Loucy (cell line): Measurements from ENCODE around the gene KAT5.

Source experiments
- H2AFZ ChIP-seq: fragments of 200-600 bp; sonication (generic); 2 replicates; pipeline ENCODE4 v1.6.0; 2016; ENCODE audit warnings: antibody characterized with exemption, mild to moderate bottlenecking, low read length, moderate library complexity
- H3F3A ChIP-seq: fragments of 200-600 bp; 2 replicates; pipeline ENCODE4 v1.6.0; 2016; ENCODE audit warnings: antibody characterized with exemption, low read depth, mild to moderate bottlenecking
- H3K27me3 ChIP-seq: fragments of 200-600 bp; sonication (generic); 2 replicates; pipeline ENCODE4 v1.6.1; 2014; ENCODE audit warnings: low read length, mild to moderate bottlenecking; ENCODE audit not compliant: insufficient read depth, poor library complexity, severe bottlenecking
- H3K36me3 ChIP-seq: fragments of 200-600 bp; sonication (generic); 2 replicates; pipeline ENCODE4 v1.6.1; 2016; ENCODE audit warnings: low read length; ENCODE audit not compliant: insufficient read depth
- H3K4me1 ChIP-seq: fragments of 200-600 bp; sonication (generic); 2 replicates; pipeline ENCODE4 v1.5.1; 2014; ENCODE audit warnings: low read length, mild to moderate bottlenecking; ENCODE audit not compliant: insufficient read depth, poor library complexity, severe bottlenecking
- H3K4me2 ChIP-seq: fragments of 200-600 bp; sonication (generic); 2 replicates; pipeline ENCODE4 v1.6.0; 2014; ENCODE audit warnings: antibody characterized with exemption, low read length, low read depth, mild to moderate bottlenecking; ENCODE audit not compliant: poor library complexity, severe bottlenecking
- H3K4me3 ChIP-seq: fragments of 200-600 bp; sonication (generic); 2 replicates; pipeline ENCODE4 v1.5.1; 2014; ENCODE audit warnings: low read length, mild to moderate bottlenecking, mixed read lengths; ENCODE audit not compliant: poor library complexity, severe bottlenecking
- H3K79me2 ChIP-seq: fragments of 200-600 bp; sonication (generic); 2 replicates; pipeline ENCODE4 v1.6.1; 2014; ENCODE audit warnings: low read length; ENCODE audit not compliant: insufficient read depth
- H3K9ac ChIP-seq: fragments of 200-600 bp; sonication (generic); 2 replicates; pipeline ENCODE4 v1.6.0; 2014; ENCODE audit warnings: mild to moderate bottlenecking, low read depth, low read length, moderate library complexity; ENCODE audit not compliant: poor library complexity, severe bottlenecking
- H3K9me2 ChIP-seq: fragments of 200-600 bp; sonication (generic); replicated peaks from 2 replicates; pipeline ENCODE4 v1.6.1; 2016; ENCODE audit warnings: low read depth, low read length, mixed read lengths
- H3K9me3 ChIP-seq: fragments of 200-600 bp; sonication (generic); 2 replicates; pipeline ENCODE4 v1.6.1; 2014; ENCODE audit warnings: mild to moderate bottlenecking, antibody characterized with exemption, low read length, low read depth; ENCODE audit not compliant: insufficient read depth
- H4K20me1 ChIP-seq: fragments of 200-600 bp; sonication (generic); 2 replicates; pipeline ENCODE4 v1.6.0; 2014; ENCODE audit warnings: antibody characterized with exemption, low read length, mild to moderate bottlenecking; ENCODE audit not compliant: insufficient read depth, poor library complexity, severe bottlenecking
- EZH2phosphoT487 ChIP-seq: fragments of 200-600 bp; IDR thresholded peaks from 2 replicates; pipeline ENCODE4 v1.6.1; 2018; ENCODE audit warnings: antibody characterized with exemption, mild to moderate bottlenecking, moderate library complexity, borderline replicate concordance
- TF ChIP-seq, protein P1 (sequence below): fragments of 200-600 bp; sonication (generic); conservative IDR thresholded peaks from 2 replicates; pipeline ENCODE4 v1.5.1; 2014; ENCODE audit warnings: mild to moderate bottlenecking, antibody characterized with exemption, low read length

Gene KAT5

DNA sequence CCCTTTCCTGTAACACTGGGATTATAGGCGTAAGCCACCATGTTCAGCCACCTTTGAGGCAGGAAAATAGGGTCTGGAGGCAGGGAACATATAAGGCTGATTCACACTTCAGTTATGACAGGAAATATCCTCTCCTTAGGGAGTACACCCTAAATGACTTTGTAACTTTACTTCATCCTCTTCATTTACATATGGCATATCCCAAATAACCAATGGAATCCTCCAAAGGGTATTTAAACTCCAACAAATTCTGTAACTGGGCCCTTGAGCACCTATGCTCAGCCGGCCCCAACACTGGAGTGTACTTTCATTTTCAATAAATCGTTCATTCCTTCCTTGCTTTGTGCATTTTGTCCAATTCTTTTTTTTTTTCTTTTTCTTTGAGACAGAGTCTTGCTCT lies 1.6 kb upstream of the KAT5 start:
- TF ChIP-seq, protein P1, sequence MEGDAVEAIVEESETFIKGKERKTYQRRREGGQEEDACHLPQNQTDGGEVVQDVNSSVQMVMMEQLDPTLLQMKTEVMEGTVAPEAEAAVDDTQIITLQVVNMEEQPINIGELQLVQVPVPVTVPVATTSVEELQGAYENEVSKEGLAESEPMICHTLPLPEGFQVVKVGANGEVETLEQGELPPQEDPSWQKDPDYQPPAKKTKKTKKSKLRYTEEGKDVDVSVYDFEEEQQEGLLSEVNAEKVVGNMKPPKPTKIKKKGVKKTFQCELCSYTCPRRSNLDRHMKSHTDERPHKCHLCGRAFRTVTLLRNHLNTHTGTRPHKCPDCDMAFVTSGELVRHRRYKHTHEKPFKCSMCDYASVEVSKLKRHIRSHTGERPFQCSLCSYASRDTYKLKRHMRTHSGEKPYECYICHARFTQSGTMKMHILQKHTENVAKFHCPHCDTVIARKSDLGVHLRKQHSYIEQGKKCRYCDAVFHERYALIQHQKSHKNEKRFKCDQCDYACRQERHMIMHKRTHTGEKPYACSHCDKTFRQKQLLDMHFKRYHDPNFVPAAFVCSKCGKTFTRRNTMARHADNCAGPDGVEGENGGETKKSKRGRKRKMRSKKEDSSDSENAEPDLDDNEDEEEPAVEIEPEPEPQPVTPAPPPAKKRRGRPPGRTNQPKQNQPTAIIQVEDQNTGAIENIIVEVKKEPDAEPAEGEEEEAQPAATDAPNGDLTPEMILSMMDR, result no peak
- TF ChIP-seq EZH2phosphoT487, result no peak
- peaks cover 28% of the 10 kb centered on the region for H3K79me2 ChIP-seq
- peak overlapping the region; percentile 83 for H3K9ac ChIP-seq
- H3K27me3 ChIP-seq, result no peaks in the 10 kb centered on the region
- no peaks in the 10 kb centered on the region for H3K9me3 ChIP-seq
- no peak overlapping the region for H2AFZ ChIP-seq
- H3K4me2 ChIP-seq, result peak overlapping the region; percentile 87
- H3K9me2 ChIP-seq, result no peaks in the 10 kb centered on the region
- H3F3A ChIP-seq, result no peaks in the 10 kb centered on the region
- peaks cover 18% of the 10 kb centered on the region for H3K4me1 ChIP-seq
- peak overlapping the region; percentile 82 for H3K4me3 ChIP-seq
- peaks cover 5% of the 10 kb centered on the region for H4K20me1 ChIP-seq
- H3K36me3 ChIP-seq, result peaks cover 12% of the 10 kb centered on the region; the same call in 1 of the 2 replicates

DNA sequence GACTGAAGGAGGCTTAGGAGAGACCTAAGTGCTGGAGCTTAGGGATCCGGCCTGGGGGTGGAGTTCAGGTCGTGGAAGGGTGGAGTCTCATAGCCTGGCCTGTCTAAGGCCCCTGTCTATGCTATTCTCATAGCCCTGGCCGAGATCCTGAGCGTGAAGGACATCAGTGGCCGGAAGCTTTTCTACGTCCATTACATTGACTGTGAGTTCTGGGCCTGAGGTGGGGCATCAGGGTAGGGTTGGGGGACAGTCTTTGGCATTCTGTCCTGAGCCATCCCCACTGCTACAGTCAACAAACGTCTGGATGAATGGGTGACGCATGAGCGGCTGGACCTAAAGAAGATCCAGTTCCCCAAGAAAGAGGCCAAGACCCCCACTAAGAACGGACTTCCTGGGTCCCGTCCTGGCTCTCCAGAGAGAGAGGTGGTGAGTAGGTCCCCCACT lies 603 bp downstream of the KAT5 start:
- H3K9me3 ChIP-seq, result no peaks in the 10 kb centered on the region
- H3K9ac ChIP-seq, result peak overlapping the region; percentile 83
- H3F3A ChIP-seq, result no peaks in the 10 kb centered on the region
- H3K9me2 ChIP-seq, result no peaks in the 10 kb centered on the region
- H3K4me2 ChIP-seq, result peak overlapping the region; percentile 87
- peaks cover 32% of the 10 kb centered on the region for H3K79me2 ChIP-seq
- H3K36me3 ChIP-seq, result peaks cover 32% of the 10 kb centered on the region; the same call in 1 of the 2 replicates
- H3K4me3 ChIP-seq, result peak overlapping the region; percentile 82
- no peak overlapping the region for H2AFZ ChIP-seq
- H4K20me1 ChIP-seq, result peaks cover 12% of the 10 kb centered on the region
- TF ChIP-seq EZH2phosphoT487, result no peak
- TF ChIP-seq, protein P1, result no peak
- peaks cover 18% of the 10 kb centered on the region for H3K4me1 ChIP-seq
- no peaks in the 10 kb centered on the region for H3K27me3 ChIP-seq

DNA sequence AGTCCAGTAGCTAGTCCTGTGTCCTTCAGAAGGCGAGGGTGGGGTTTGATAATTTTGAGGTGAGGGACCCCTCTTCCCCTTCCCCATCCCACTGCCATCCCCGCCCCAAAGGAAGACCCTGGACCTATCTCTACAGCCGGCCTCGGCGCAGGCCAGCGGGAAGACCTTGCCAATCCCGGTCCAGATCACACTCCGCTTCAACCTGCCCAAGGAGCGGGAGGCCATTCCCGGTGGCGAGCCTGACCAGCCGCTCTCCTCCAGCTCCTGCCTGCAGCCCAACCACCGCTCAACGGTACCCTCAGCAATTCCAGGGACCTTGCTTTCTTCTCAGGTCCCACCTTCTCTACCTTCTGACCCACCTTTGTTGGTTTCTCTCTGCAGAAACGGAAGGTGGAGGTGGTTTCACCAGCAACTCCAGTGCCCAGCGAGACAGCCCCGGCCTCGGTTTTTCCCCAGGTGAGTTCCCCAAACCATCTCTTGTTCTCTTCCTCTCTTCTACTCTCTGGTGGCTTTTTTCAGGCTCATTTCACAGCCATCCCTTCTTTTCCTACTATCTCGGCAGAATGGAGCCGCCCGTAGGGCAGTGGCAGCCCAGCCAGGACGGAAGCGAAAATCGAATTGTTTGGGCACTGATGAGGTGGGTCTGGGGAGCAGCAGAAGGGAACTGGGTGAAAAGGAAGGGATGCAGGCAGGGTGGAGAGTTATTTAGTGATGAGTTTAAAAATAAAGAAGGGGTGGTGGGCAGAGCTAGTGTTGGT lies 1.3 kb downstream of the KAT5 start:
- Histone ChIP-seq H3K9me3 (no peaks in the 10 kb centered on the region), H3K79me2 (peaks cover 39% of the 10 kb centered on the region), H2AFZ (no peak overlapping the region), H3K36me3 (peaks cover 39% of the 10 kb centered on the region; the same call in 1 of the 2 replicates), H3K4me3 (peak overlapping the region; percentile 82), H3K27me3 (no peaks in the 10 kb centered on the region), H3K9me2 (no peaks in the 10 kb centered on the region), H4K20me1 (peaks cover 15% of the 10 kb centered on the region), H3K9ac (peak overlapping the region; percentile 83), H3K4me2 (peak overlapping the region; percentile 87), H3K4me1 (peaks cover 19% of the 10 kb centered on the region), H3F3A (no peaks in the 10 kb centered on the region)
- TF ChIP-seq, protein P1, result no peak
- TF ChIP-seq EZH2phosphoT487, result no peak
